GM12878 (cell line): ENCODE results near the gene SPARC. TPM values are rescaled to one million over a fixed set of nuclear protein-coding genes. Genes with fewer than 3 reads are reported as not detected.

Experiments used
- ATAC-seq: fragments of 200-7000 bp; cut with Tn5 transposase; 3 replicates; pipeline ENCODE4 v1.9.1; 2020; ENCODE audit warnings: mild to moderate bottlenecking, moderate library complexity
- BruUV-seq: library from RNA; stranded (reverse); fragments of 400-500 nt; replicated peaks from 2 replicates; lab custom pipeline; 2021; lab: Mats Ljungman, UMichigan
- CTCF ChIA-PET: fragments of 300-600 bp; sonication (Branson Sonifier 250); formaldehyde crosslinking; extraction: SDS; loops from one replicate; lab custom pipeline; 2021; ENCODE audit warnings: inconsistent platforms; lab: Yijun Ruan, JAX
- POLR2A ChIA-PET: fragments of 350-600 bp; formaldehyde crosslinking; extraction: SDS; loops from one replicate; lab custom pipeline; 2021; ENCODE audit warnings: inconsistent platforms; lab: Charles Lee
- RAD21 ChIA-PET: fragments of 300-600 bp; sonication (Branson Sonifier 250); formaldehyde crosslinking; loops from one replicate; lab custom pipeline; 2023; ENCODE audit warnings: antibody characterized with exemption; ENCODE audit not compliant: unreplicated experiment; lab: Charles Lee
- SMC1A ChIA-PET: fragments of 300-600 bp; sonication (Branson Sonifier 250); formaldehyde crosslinking; loops from one replicate; lab custom pipeline; 2023; ENCODE audit not compliant: unreplicated experiment, uncharacterized antibody; lab: Charles Lee
- DNase-seq: peaks from one replicate; pipeline ENCODE4 v3.0.0-alpha.2; 2011; ENCODE audit warnings: low read depth, low spot score
- FAIRE-seq: peaks from 3 replicates; lab custom pipeline; 2011; peaks lifted over from hg19 to GRCh38; lab: Jason Lieb, UNC
- H2AFZ ChIP-seq: 2 replicates; pipeline ENCODE4 v1.6.0; 2011; ENCODE audit warnings: low read depth, low read length, control low read depth; ENCODE audit not compliant: control insufficient read depth
- H3K27ac ChIP-seq: 2 replicates; pipeline ENCODE4 v1.5.1; 2011; ENCODE audit warnings: control low read depth; ENCODE audit not compliant: control insufficient read depth, insufficient read depth
- H3K27me3 ChIP-seq, 2 experiments: replicated peaks in 1 of 2; 2 replicates each; pipeline versions ENCODE4 v1.6.0 to v1.6.1; 2011; ENCODE audit warnings: low read length in 1 of 2; ENCODE audit not compliant: control insufficient read depth in 2 of 2, insufficient read depth in 2 of 2
- H3K36me3 ChIP-seq, 2 experiments: 2 replicates each; pipeline ENCODE4 v1.5.1; 2011; ENCODE audit warnings: low read length in 1 of 2; ENCODE audit not compliant: control insufficient read depth in 2 of 2, insufficient read depth in 2 of 2
- H3K4me1 ChIP-seq: 2 replicates; pipeline ENCODE4 v1.6.1; 2011; ENCODE audit warnings: mild to moderate bottlenecking, low read length, moderate library complexity, mixed read lengths; ENCODE audit not compliant: control insufficient read depth, insufficient read depth
- H3K4me2 ChIP-seq: 2 replicates; pipeline ENCODE4 v1.6.0; 2011; ENCODE audit warnings: control low read depth; ENCODE audit not compliant: control insufficient read depth, insufficient read depth
- H3K4me3 ChIP-seq: fragments of 200-600 bp; sonication (generic); 2 replicates; pipeline ENCODE4 v1.5.1; 2016
- H3K79me2 ChIP-seq: 2 replicates; pipeline ENCODE4 v1.6.0; 2011; ENCODE audit warnings: low read length; ENCODE audit not compliant: control insufficient read depth, insufficient read depth
- H3K9ac ChIP-seq: 2 replicates; pipeline ENCODE4 v1.8.0; 2011; ENCODE audit warnings: low read length, control low read depth, mixed read lengths; ENCODE audit not compliant: control insufficient read depth, insufficient read depth
- H3K9me3 ChIP-seq: replicated peaks from 3 replicates; pipeline ENCODE4 v1.5.1; 2011; ENCODE audit warnings: mild to moderate bottlenecking, low read length; ENCODE audit not compliant: control insufficient read depth, insufficient read depth
- H4K20me1 ChIP-seq: 2 replicates; pipeline ENCODE4 v1.6.0; 2011; ENCODE audit not compliant: control insufficient read depth, insufficient read depth
- ATF7 ChIP-seq: fragments of 450-650 bp; IDR thresholded peaks from 2 replicates; pipeline ENCODE4 v1.6.1; 2016; ENCODE audit warnings: low read depth, mild to moderate bottlenecking
- CHD2 ChIP-seq: IDR thresholded peaks from 2 replicates; pipeline ENCODE4 v1.6.1; 2011; ENCODE audit warnings: low read depth, low read length, improper control_type of control experiment, borderline replicate concordance
- MTA2 ChIP-seq: fragments of 450-650 bp; IDR thresholded peaks from 2 replicates; pipeline ENCODE4 v1.6.1; 2016; ENCODE audit warnings: low read depth, mild to moderate bottlenecking, moderate library complexity
- NFIC ChIP-seq: IDR thresholded peaks from 2 replicates; pipeline ENCODE4 v1.6.1; 2012; ENCODE audit warnings: low read depth, mild to moderate bottlenecking, inconsistent platforms, low read length, moderate library complexity
- NR2C2 ChIP-seq: IDR thresholded peaks from 2 replicates; pipeline ENCODE4 v1.6.1; 2011; ENCODE audit warnings: borderline replicate concordance, low read depth; ENCODE audit not compliant: control insufficient read depth, insufficient read length
- WGBS: methylation state at CpG from one replicate; pipeline ENCODE4 v1.1.6; 2016; ENCODE audit warnings: low lambda C conversion rate; ENCODE audit not compliant: insufficient replicate concordance, insufficient coverage; ENCODE audit errors: missing lambda C conversion rate; 5-methylcytosine and 5-hydroxymethylcytosine counted together
- in situ Hi-C: fragments of 300-500 bp; cut with MboI; formaldehyde crosslinking; loops from 9 replicates; pipeline ENCODE4 v1.14.3; 2018; ENCODE audit warnings: mixed read lengths
- intact Hi-C: fragments of 100-400 bp; cut with micrococcal nuclease; formaldehyde crosslinking; loops from one replicate; pipeline ENCODE4 v1.14.2; 2022; ENCODE audit not compliant: unreplicated experiment
- polyA plus RNA-seq, 11 experiments: library from polyadenylated mRNA; depleted of rRNA in 4 of 11; unstranded in 6 of 11; stranded (reverse) in 5 of 11; fragments of >200 nt; fragmentation: Nextera tagmentation in 4 of 11; fragmentation: Illumina TruSeq in 1 of 11; extraction: Ambion mirVana in 4 of 11; extraction: Trizol in 1 of 11; gene quantifications; 1 replicate in 1 of 11; 2 replicates in 10 of 11; pipeline versions ENCODE4 v1.2.1 to v1.2.3, GENCODE V29; 2011 to 2016; ENCODE audit warnings: inconsistent platforms in 2 of 11, missing spikeins in 2 of 11, low read depth in 1 of 11
- total RNA-seq, 4 experiments: library from RNA; depleted of rRNA in 3 of 4; stranded (reverse); fragments of >200 nt in 3 of 4; fragmentation: Illumina TruSeq in 1 of 4; extraction: Trizol in 1 of 4; gene quantifications; 2 replicates each; pipeline versions ENCODE4 v1.2.1 to v1.2.3, GENCODE V29; 2013 to 2021
- TF ChIP-seq, protein P1 (sequence below): fragments of 450-650 bp; IDR thresholded peaks from 2 replicates; pipeline ENCODE4 v1.6.1; 2016; ENCODE audit warnings: mild to moderate bottlenecking
- TF ChIP-seq, protein P2 (sequence below): fragments of 450-650 bp; IDR thresholded peaks from 2 replicates; pipeline ENCODE4 v1.6.1; 2017; ENCODE audit warnings: mild to moderate bottlenecking
- TF ChIP-seq, protein P3 (sequence below): fragments of 450-650 bp; IDR thresholded peaks from 2 replicates; pipeline ENCODE4 v1.6.1; 2017; ENCODE audit warnings: mild to moderate bottlenecking, low read depth, inconsistent platforms; ENCODE audit not compliant: poor library complexity, severe bottlenecking
- TF ChIP-seq, protein P4 (sequence below): IDR thresholded peaks from 2 replicates; pipeline ENCODE4 v1.6.1; 2012; ENCODE audit warnings: low read length, inconsistent platforms

SPARC gene
- total and polyA plus RNA-seq, 10 of the 15 experiments (the other 5 are each of a cell fraction or from before 2014, with no cell fraction given) = 29.6 to 154 (median 57.0) TPM

DNA sequence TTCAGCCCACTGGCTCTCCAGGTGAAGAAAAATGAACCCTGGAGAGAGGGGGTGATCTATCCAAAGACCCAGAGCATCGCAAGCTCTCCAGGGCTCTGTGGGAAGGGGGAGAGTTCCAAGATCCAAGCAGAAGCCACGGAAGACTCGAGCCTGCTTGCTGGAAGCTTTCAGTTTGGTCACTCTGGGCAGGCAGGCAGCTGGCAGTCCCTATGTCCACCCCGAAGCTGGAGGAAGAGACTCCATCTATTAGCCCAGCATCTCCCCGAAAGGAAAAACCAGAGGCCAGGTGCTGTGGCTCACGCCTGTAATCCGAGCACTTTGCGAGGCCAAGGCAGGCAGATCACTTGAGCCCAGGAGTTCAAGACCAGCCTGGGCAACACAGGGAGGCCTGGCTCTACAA lies 10.7 kb upstream of the SPARC start (continued):
- TF ChIP-seq, protein P1, sequence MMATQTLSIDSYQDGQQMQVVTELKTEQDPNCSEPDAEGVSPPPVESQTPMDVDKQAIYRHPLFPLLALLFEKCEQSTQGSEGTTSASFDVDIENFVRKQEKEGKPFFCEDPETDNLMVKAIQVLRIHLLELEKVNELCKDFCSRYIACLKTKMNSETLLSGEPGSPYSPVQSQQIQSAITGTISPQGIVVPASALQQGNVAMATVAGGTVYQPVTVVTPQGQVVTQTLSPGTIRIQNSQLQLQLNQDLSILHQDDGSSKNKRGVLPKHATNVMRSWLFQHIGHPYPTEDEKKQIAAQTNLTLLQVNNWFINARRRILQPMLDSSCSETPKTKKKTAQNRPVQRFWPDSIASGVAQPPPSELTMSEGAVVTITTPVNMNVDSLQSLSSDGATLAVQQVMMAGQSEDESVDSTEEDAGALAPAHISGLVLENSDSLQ = no peak

DNA sequence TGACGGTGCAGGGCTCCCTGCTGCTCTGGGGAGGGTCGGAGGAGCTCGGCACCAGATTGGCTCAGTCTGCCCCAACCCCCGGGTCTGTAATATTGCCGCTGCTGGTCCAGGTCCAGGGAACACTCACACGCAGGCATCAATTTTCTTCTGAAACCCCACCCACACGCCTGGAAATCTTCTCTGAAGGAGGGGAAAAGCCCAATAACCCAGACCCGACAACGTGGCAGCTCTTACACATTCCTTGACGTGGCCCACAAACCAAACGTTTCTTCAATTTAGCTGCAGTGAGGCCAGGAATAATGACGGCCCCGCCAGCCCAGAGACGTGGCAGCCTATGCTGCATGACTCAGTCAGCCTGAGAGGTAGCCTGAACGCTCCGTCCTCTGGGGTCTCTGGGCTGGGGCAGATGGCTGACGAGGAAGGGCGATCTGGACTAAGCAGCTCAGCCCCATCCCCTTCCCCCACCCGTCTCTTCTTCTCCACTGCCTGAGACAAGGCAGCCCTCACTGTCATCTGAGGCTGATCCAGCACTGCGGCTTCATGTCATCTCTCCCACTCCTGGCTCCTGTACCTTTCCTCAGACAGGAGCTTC lies 9.9 kb upstream of the SPARC start:
- no peak overlapping the region for H3K9ac ChIP-seq
- H3K27ac ChIP-seq = no peak overlapping the region
- FAIRE-seq = no peak
- WGBS = 72% methylated on average over 20 of the region's 20 CpGs
- ChIA-PET RAD21 (no interaction called here), POLR2A (interaction anchor here (0.6 to 1.0 kb wide), 4 partner anchors 9 to 44 kb away, joined by 3 to 4 read pairs (median 4); partner anchors contain the start of gene SPARC), CTCF (interaction anchor here (1.1 to 1.7 kb wide), 5 partner anchors 9 to 38 kb away, joined by 3 to 6 read pairs (median 4); no protein-coding TSS in a partner anchor), SMC1A (interaction anchor here (0.8 to 1.7 kb wide), 3 partner anchors 12 to 23 kb away, joined by 3 to 9 read pairs (median 5); no protein-coding TSS in a partner anchor)
- no peaks in the 10 kb centered on the region for H3K36me3 ChIP-seq
- H2AFZ ChIP-seq = no peak overlapping the region
- H3K4me3 ChIP-seq = no peak overlapping the region
- DNase-seq = no peak
- peaks cover 16% of the 10 kb centered on the region for H3K4me1 ChIP-seq
- H3K79me2 ChIP-seq = no peaks in the 10 kb centered on the region
- H3K27me3 ChIP-seq = no peaks in the 10 kb centered on the region
- TF ChIP-seq MTA2 (no peak), ATF7 (no peak), NFIC (no peak), CHD2 (no peak), NR2C2 (no peak)
- TF ChIP-seq, protein P2, sequence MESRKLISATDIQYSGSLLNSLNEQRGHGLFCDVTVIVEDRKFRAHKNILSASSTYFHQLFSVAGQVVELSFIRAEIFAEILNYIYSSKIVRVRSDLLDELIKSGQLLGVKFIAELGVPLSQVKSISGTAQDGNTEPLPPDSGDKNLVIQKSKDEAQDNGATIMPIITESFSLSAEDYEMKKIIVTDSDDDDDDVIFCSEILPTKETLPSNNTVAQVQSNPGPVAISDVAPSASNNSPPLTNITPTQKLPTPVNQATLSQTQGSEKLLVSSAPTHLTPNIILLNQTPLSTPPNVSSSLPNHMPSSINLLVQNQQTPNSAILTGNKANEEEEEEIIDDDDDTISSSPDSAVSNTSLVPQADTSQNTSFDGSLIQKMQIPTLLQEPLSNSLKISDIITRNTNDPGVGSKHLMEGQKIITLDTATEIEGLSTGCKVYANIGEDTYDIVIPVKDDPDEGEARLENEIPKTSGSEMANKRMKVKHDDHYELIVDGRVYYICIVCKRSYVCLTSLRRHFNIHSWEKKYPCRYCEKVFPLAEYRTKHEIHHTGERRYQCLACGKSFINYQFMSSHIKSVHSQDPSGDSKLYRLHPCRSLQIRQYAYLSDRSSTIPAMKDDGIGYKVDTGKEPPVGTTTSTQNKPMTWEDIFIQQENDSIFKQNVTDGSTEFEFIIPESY = no peak
- TF ChIP-seq, protein P3, sequence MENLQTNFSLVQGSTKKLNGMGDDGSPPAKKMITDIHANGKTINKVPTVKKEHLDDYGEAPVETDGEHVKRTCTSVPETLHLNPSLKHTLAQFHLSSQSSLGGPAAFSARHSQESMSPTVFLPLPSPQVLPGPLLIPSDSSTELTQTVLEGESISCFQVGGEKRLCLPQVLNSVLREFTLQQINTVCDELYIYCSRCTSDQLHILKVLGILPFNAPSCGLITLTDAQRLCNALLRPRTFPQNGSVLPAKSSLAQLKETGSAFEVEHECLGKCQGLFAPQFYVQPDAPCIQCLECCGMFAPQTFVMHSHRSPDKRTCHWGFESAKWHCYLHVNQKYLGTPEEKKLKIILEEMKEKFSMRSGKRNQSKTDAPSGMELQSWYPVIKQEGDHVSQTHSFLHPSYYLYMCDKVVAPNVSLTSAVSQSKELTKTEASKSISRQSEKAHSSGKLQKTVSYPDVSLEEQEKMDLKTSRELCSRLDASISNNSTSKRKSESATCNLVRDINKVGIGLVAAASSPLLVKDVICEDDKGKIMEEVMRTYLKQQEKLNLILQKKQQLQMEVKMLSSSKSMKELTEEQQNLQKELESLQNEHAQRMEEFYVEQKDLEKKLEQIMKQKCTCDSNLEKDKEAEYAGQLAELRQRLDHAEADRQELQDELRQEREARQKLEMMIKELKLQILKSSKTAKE = no peak
- TF ChIP-seq, protein P4, sequence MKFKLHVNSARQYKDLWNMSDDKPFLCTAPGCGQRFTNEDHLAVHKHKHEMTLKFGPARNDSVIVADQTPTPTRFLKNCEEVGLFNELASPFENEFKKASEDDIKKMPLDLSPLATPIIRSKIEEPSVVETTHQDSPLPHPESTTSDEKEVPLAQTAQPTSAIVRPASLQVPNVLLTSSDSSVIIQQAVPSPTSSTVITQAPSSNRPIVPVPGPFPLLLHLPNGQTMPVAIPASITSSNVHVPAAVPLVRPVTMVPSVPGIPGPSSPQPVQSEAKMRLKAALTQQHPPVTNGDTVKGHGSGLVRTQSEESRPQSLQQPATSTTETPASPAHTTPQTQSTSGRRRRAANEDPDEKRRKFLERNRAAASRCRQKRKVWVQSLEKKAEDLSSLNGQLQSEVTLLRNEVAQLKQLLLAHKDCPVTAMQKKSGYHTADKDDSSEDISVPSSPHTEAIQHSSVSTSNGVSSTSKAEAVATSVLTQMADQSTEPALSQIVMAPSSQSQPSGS = no peak
- ATAC-seq = no peak
- no TSS peak for BruUV-seq
- H3K9me3 ChIP-seq = no peaks in the 10 kb centered on the region
- in situ Hi-C loops = no loop called here
- H3K4me2 ChIP-seq = no peak overlapping the region
- H4K20me1 ChIP-seq = no peaks in the 10 kb centered on the region
- intact Hi-C loops = no loop called here
